Skeletal muscle tissue (tissue), 4 donors: ENCODE results near the gene AFTPH. TPM values are rescaled to one million over a fixed set of nuclear protein-coding genes. Genes with fewer than 3 reads are reported as not detected.

Experiments
- H3K27ac ChIP-seq: one replicate; pipeline ENCODE4 v1.7.0; 2013; ENCODE audit warnings: mild to moderate bottlenecking, low read depth, low read length, inconsistent platforms
- H3K27me3 ChIP-seq, 3 donors: one replicate each; pipeline ENCODE4 v1.7.0; 2013; ENCODE audit warnings: low read length in 3 of 3; ENCODE audit not compliant: control insufficient read depth in 3 of 3, insufficient read depth in 3 of 3
- H3K36me3 ChIP-seq, 3 donors: one replicate each; pipeline ENCODE4 v1.7.0; 2013; ENCODE audit warnings: low read length in 3 of 3; ENCODE audit not compliant: control insufficient read depth in 3 of 3, insufficient read depth in 3 of 3
- H3K4me1 ChIP-seq, 3 donors: one replicate each; pipeline ENCODE4 v1.7.0; 2013; ENCODE audit warnings: low read length in 3 of 3, mild to moderate bottlenecking in 3 of 3; ENCODE audit not compliant: control insufficient read depth in 3 of 3, insufficient read depth in 3 of 3
- H3K4me3 ChIP-seq, 3 donors: one replicate each; pipeline ENCODE4 v1.7.0; 2013; ENCODE audit warnings: low read length in 3 of 3
- H3K9ac ChIP-seq, 3 donors: one replicate each; pipeline ENCODE4 v1.7.0; 2013; ENCODE audit warnings: low read length in 3 of 3, mild to moderate bottlenecking in 3 of 3, moderate library complexity in 2 of 3, low read depth in 1 of 3
- H3K9me3 ChIP-seq, 3 donors: one replicate each; pipeline ENCODE4 v1.7.0; 2013; ENCODE audit warnings: low read length in 3 of 3; ENCODE audit not compliant: control insufficient read depth in 3 of 3
- total RNA-seq: library from RNA; depleted of rRNA; stranded (reverse); fragments of >200 nt; gene quantifications from one replicate; pipeline ENCODE4 v1.2.3, GENCODE V29; 2014
- donor health status: Osteomylitis.

The AFTPH gene
- total RNA-seq, 1 donor from 2014 or later, result 36.0 TPM

DNA sequence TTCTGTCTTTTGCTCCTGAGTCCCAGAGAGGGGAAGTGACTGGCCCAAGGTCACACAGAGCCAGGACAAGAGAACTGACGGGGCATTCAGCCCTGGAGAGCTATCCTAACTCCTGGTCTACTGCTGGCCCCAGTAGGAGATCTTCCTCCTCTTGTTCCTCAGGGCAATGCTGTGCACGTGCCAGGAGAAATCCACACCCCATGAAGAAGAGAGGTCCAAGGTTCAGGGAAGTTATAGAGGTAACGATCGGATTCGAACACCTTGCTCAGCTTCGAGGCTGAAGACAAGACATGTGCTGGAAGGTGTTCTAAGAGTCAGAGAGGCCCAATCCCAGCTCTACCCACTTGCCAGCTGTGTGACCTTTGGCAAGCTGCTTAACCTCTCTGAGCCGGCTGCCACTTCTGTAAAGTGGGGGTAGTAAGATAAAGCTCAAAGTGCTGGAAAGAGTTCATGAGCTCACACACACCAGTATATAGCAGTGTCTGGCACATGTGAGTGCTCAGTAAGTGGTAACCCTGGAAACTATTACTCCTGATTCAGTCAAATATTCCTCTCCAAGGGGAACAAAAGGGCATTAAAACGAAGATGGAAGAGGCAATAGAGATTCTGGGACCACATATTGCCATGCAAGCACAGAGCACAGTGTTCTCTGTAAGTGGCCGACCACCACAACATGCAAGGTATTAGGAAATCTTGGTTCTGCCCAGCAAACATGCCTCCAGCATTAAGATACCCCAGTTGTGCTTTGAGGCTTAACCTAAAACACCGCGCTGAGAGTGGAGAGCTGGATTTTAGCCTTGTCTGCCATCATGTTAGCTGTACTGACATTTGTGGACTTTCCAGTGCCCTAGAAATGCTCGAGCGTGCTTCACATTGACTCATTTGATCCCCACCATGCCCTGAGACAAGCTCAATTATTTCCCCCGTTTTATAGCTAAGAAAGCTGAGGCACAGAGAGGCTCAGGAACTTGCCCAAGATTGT is 104.0 kb downstream of the AFTPH start:
- H3K9ac ChIP-seq, result no peak overlapping the region
- H3K4me1 ChIP-seq, result peaks cover 4 to 12% (median 8%) of the 10 kb centered on the region in 3 donors
- no peaks in the 10 kb centered on the region for H3K27me3 ChIP-seq
- no peak overlapping the region for H3K27ac ChIP-seq
- no peak overlapping the region for H3K4me3 ChIP-seq
- H3K9me3 ChIP-seq, result no peaks in the 10 kb centered on the region
- peaks cover 3 to 5% (median 4%) of the 10 kb centered on the region in 3 donors for H3K36me3 ChIP-seq

DNA sequence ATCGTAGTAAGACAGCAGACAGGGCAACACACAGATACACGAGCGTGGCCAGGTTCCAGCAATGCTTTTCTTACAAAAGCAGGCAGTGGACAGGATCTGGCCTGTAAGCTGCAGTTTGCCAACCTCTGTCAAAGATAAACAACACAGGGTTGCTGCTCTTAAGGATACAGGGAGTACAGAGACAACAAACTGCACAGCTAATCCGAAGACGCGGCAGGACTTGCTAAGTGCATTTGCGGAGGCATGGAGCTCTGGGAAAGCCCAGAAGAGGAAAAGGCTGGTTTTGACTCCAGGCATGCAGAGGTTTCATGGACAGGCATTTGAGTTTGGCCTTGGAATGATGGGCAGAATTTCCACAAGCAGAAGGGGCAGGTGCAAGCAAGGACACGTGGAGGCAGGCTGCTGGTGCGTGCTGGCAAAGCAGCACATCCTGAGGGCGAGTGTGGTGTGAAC is 105.2 kb downstream of the AFTPH start:
- H3K9ac ChIP-seq, result peak overlapping the region in 1 of 3 donors; percentile 0
- H3K27ac ChIP-seq, result no peak overlapping the region
- H3K27me3 ChIP-seq, result no peaks in the 10 kb centered on the region
- peaks cover 4 to 10% (median 8%) of the 10 kb centered on the region in 3 donors for H3K36me3 ChIP-seq
- no peak overlapping the region for H3K4me3 ChIP-seq
- H3K9me3 ChIP-seq, result no peaks in the 10 kb centered on the region
- H3K4me1 ChIP-seq, result peaks cover 4 to 12% (median 8%) of the 10 kb centered on the region in 3 donors

- peaks cover 6 to 12% (median 11%) of the 10 kb centered on the region in 3 donors for H3K36me3 ChIP-seq
- H3K9ac ChIP-seq, result peak overlapping the region in 1 of 3 donors; percentile 0
- no peaks in the 10 kb centered on the region for H3K27me3 ChIP-seq
- H3K9me3 ChIP-seq, result no peaks in the 10 kb centered on the region
- H3K27ac ChIP-seq, result no peak overlapping the region
- peaks cover 4 to 12% (median 8%) of the 10 kb centered on the region in 3 donors for H3K4me1 ChIP-seq
- no peak overlapping the region for H3K4me3 ChIP-seq
Observed at GRCh38 chr2:64629875-64630274, 105.7 kb downstream of the AFTPH start.

GRCh38 chr2:64630752-64631151 is 106.6 kb downstream of the AFTPH start:
- no peak overlapping the region for H3K27ac ChIP-seq
- no peaks in the 10 kb centered on the region for H3K9me3 ChIP-seq
- H3K4me3 ChIP-seq, result no peak overlapping the region
- peaks cover 10 to 17% (median 16%) of the 10 kb centered on the region in 3 donors for H3K36me3 ChIP-seq
- peaks cover 4 to 13% (median 8%) of the 10 kb centered on the region in 3 donors for H3K4me1 ChIP-seq
- H3K27me3 ChIP-seq, result no peaks in the 10 kb centered on the region
- H3K9ac ChIP-seq, result no peak overlapping the region

- Histone ChIP-seq H3K9ac (no peak overlapping the region), H3K36me3 (peaks cover 16 to 24% (median 22%) of the 10 kb centered on the region in 3 donors), H3K4me3 (no peak overlapping the region), H3K27ac (no peak overlapping the region), H3K27me3 (no peaks in the 10 kb centered on the region), H3K9me3 (no peaks in the 10 kb centered on the region), H3K4me1 (peaks cover 5 to 18% (median 8%) of the 10 kb centered on the region in 3 donors)
Observed at GRCh38 chr2:64631771-64632170, 107.6 kb downstream of the AFTPH start.

DNA sequence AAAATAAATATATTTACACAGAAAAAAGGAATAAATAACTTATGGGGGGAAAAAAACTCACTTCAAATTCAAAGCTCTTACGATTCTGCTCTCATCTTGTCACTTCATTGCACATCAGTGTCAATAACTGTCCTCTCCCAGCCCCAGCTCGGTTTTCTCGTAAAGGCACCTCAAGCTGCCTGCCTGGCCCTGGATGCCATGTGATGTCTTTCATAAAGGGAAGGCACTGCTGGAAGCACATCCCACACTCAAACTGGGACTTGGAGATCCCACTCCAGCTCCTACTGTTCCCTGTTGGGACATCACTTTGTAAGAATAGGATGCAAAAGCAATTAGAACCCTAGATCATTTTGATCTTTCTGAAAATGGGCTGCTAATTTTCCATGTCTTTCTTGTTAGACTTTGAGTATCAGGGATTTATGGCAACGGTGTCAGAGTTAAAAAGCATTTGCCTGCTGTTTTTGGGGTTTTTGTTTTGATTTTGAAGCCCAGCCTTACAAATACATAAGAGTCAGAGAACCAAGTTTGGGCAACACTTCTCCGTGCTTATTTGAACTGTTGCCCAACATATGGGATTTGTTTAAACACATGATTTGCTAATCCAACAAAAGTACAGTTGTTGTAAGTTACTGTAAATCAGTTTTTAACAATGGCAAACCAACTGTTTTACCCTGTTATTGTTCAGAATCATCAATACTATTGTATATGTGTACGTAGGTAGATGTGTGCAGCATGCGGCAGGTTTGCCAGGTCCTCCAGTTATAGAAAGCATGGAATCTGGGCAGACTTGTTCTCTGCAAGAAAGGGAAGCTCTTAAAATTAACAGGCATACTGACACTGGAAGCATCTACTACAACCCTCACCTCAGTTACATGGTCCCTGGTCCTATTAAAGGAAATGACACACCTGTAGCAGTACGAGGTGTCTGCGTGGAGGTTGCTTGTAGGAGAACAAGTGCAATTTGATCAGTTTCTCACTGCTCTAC is 109.0 kb downstream of the AFTPH start:
- H3K27me3 ChIP-seq, result no peaks in the 10 kb centered on the region
- H3K9ac ChIP-seq, result no peak overlapping the region
- no peak overlapping the region for H3K27ac ChIP-seq
- H3K36me3 ChIP-seq, result peaks cover 16 to 24% (median 22%) of the 10 kb centered on the region in 3 donors
- no peak overlapping the region for H3K4me3 ChIP-seq
- peaks cover 5 to 20% (median 12%) of the 10 kb centered on the region in 3 donors for H3K4me1 ChIP-seq
- no peaks in the 10 kb centered on the region for H3K9me3 ChIP-seq

DNA sequence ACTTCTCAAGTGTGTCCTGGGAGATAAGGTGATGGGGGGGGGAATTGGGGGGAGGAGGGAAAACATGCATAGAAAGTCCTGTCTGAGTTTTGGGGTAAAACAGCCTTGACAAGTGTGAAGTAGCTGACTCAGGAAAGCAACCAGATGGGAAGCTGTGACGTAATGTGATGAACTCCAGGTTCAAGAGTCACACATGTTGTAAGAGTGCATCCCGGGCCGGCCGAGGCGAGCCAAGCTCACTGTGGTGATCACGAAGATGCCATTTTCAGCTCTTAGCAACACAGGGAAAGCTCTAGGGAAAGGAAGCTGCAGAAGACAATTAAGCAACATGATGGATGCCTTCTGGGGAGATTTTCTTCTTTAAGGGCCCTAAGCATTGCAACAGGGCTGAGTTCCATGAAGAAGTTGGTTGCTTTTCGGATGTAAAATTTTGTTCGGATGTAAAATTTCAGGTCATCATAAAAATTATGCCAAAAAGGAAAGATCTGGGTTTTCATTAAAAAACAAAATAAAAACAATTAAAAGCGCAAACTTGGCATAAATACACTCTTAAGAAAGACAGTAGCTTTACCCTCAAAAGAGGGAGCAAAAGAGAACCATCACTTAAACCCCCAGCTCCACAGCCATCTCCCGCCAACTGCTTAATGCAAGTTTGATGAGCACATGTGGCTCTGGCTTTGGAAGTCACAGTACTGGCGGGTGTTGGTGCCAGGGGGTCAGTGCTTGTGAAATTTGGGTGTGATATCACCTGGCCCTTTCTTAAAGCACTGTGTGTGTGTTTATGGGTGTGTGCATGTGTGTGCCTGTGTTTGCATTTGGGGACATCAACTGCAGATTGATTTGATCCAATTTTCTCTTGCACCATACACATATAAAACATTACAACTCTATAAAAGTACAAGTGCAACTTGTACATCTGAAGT is 110.5 kb downstream of the AFTPH start:
- H3K27me3 ChIP-seq, result no peaks in the 10 kb centered on the region
- H3K4me3 ChIP-seq, result no peak overlapping the region
- H3K36me3 ChIP-seq, result peaks cover 16 to 24% (median 22%) of the 10 kb centered on the region in 3 donors
- H3K27ac ChIP-seq, result no peak overlapping the region
- no peak overlapping the region for H3K9ac ChIP-seq
- no peaks in the 10 kb centered on the region for H3K9me3 ChIP-seq
- H3K4me1 ChIP-seq, result peaks cover 5 to 20% (median 12%) of the 10 kb centered on the region in 3 donors

DNA sequence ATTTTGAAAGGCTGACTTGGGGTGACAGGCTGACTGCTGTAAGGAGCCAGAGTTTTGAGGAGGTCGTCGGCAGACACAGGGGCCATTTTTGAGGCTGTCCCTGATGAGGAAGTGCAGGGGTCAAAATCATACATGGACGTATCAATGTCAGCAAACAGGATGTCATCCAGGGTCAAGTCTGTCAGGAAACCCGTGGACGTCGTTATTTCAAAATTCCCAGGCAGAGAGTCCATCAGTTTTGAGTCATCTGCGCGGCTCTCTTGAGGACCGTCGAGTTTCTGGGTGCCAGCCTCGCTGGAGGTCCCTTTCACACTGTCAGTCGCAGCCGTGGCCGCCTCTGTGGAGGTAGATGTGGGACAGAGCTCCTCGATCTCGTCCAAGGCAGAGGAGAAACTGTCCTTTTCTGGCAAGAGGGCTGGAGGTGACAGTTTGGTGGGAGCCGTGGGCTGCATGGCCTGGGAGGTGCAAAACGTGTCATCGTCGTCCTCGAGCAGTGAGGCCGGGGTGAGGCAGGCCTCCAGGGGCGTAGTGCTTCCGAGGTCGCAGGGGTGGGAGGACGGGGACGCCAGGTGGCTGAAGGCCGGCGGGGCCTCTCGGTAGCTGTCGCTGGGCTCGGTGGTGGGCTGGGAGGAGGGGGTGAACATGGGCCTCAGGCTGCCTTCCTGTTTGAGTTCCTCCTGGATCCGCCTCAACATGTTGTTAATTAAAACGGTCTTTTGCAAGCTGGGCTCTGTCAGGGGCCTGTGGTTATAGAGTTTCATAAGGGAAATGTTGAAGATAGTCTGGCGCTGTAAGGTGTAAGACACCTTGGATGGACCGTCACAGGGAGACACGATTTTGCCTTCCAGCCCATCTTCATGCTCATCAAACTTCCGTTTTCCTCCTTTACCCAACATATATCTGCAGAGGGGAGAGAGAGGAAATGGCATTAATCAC is 112.1 kb downstream of the AFTPH start:
- Histone ChIP-seq H3K27me3 (no peaks in the 10 kb centered on the region), H3K27ac (no peak overlapping the region), H3K9me3 (no peaks in the 10 kb centered on the region), H3K9ac (no peak overlapping the region), H3K36me3 (peaks cover 12 to 24% (median 19%) of the 10 kb centered on the region in 3 donors), H3K4me1 (peaks cover 12 to 35% (median 14%) of the 10 kb centered on the region in 3 donors), H3K4me3 (no peak overlapping the region)
